HPDE6-E6E7 (cell line): ENCODE data around the gene FOXN3.
A peak's percentile ranks its signal among the peaks of the same experiment; 100 is the strongest.

Source experiments
- DNase-seq: peaks from one replicate; pipeline ENCODE4 v3.0.0; 2011; ENCODE audit warnings: missing footprints; ENCODE audit errors: extremely low spot score

FOXN3 gene, protein sequence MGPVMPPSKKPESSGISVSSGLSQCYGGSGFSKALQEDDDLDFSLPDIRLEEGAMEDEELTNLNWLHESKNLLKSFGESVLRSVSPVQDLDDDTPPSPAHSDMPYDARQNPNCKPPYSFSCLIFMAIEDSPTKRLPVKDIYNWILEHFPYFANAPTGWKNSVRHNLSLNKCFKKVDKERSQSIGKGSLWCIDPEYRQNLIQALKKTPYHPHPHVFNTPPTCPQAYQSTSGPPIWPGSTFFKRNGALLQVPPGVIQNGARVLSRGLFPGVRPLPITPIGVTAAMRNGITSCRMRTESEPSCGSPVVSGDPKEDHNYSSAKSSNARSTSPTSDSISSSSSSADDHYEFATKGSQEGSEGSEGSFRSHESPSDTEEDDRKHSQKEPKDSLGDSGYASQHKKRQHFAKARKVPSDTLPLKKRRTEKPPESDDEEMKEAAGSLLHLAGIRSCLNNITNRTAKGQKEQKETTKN

DNA sequence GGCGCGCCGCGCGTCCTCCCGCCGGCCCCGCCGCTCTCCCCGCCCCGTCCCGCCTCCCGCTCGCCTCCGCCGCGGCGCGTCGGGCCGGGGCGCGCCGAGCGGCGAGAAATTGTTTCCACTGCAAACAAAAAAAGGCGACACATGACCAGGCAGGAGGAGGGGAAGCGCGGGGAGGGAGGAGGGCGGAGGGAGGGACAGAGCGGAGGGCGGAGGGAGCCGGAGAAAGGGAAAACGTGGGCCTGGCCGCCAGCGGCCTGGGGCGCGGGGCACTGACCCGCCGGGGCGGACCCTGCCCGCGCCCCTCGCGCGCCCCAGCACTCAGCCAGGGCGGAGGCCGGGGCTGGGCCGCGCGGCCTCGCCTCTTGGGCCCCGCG is at the start of gene FOXN3:
Gene FOXN3, minus strand, starts transcription at position 143 of the 374 bp plus-strand sequence. CDS start 4,757 bp downstream, outside the sequence.
- peak; percentile 78 for DNase-seq

DNA sequence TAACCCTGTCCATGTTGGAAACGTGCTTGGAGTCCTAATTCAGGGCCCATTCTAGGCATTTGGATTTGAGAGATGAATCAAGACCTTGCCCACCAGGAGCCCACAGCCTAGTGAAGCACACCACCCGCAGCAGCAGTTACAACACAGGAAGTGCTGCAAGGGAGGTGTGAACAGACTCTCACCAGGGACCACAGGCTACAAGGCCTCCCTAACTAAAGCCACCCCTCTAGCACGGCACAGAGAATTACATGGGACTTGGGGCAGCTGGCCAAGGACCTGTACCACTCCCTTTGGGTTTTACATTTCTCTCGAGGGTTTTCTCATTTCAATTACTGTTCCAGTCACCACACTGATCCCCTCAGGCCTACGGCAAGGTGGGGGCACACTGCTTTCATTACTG is 49.5 kb upstream of the FOXN3 start:
- DNase-seq: no peak

DNA sequence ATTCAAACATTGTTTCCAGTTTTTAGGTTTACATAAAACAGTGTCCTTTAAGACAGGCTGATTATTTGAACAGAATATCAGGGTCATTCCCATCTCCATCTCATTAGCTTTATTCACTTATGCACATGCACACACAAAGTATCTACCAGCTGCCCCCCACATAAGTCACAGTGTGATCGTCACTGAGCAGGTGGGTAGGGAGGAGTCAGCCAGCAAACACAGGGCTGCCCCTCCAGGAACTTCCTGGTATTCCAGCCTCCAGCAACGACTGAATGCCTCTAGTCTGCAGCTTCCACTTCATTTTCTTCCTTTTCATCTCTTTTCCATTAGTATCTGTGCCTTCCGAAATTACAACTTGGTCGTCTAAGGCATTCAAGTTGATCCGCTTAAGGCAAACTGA is 48.8 kb upstream of the FOXN3 start:
- no peak for DNase-seq

DNA sequence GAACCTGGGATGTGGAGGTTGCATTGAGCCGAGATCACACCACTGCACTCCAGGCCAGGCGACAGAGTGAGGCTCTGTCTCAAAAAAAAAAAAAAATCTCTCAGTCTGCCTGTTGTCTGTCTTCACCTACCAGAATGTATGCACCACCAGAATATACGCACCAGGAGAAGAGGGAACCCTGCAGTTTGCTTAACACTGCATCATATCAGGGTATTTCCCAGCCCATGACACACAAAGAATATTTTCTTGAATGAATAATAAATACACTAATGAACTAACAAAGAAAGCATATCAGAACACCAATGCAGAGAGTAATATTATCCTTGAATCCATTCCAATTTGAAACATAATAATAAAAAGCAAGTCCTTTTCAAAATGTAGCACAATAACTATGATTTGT is 44.2 kb upstream of the FOXN3 start:
- DNase-seq: no peak

DNA sequence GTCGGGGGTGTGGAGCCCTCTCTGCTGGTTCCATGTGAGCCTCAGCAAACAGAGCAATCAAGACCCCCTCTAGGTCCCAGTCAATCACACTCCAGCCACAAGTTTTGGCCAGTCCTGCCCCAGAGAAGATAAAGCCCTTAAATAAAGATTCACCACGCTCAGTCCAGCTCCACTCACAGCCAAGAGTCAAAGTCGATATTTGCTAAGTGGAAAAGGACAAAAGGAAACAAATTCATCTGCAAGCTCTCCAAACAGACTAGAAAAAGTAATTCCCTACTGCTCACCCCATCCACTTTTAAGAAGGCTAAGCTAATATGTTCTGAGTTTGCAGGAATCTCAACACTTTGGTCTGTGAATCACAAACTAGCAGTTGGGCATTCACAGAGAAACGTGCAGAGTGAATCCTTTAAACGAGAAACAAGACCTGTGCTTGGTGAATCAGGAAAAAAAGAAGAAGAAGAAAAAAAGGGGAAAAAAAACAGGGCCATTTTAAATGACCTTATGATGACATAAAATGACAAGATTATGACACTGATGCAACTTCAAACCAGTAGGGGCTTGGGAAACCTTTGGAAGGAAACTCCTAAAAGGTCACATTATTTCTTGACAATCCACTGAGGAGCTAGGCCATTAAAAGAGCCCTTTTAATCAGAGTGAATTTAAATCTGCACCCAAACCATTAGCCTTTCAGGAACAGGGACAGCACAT is 41.8 kb upstream of the FOXN3 start:
- no peak for DNase-seq

DNA sequence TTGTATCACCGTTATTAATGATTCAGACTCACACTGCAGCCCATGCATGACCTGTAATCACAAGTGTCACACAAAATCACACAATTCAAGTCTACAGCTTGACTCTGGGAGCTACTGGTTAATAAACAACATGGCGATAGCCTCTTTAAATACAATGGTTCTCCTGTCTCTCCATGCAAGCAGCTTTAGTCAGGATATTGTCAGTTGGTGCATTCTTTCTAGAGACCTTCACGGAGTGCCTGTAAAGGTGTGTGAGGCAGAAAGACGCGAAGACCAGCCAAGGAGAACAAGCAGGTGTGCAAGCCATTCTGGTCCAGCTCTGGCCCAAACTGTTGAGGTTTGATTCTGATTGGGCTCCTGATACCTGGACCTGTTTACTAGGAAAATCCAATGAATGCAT is 40.0 kb upstream of the FOXN3 start:
- no peak for DNase-seq

DNA sequence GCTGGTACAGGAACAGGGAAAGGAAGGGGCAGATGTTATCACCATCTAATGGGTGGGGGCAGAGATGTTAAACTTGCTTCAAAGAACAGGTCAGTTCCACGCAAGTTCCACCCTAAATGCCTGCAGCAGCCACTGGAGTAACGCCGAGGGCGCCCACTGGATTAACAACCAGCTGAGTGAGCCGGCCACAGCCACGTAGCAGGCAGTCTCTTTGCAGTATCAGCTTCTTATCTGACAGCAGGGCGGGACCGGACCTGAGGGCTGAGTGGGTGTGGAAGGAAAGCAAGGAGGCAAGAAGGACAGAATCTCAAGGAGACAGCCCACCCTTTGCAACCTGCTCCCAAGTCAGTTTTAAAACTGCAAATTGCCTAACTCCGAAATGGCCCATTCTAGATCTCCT is 38.4 kb upstream of the FOXN3 start:
- DNase-seq: no peak

DNA sequence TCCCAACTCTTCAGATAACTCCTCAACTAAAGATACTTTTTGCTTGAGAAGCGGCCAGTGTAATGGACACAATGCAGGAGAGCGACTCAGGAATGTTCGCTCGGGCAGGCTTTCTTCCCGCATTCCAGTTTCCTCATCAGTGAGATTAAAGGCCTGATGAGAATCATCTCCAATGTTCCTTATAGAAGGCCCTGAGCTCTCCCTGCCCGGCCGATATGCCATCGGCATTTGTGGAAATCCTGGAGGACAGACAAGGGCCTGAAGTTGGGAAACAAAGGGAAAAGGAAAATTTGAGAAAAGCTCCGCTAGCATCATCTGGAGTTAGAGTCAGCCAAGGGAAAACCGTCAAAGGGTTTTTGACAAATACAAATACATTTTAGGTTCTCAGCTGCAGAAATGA is 38.0 kb upstream of the FOXN3 start:
- DNase-seq: no peak

DNA sequence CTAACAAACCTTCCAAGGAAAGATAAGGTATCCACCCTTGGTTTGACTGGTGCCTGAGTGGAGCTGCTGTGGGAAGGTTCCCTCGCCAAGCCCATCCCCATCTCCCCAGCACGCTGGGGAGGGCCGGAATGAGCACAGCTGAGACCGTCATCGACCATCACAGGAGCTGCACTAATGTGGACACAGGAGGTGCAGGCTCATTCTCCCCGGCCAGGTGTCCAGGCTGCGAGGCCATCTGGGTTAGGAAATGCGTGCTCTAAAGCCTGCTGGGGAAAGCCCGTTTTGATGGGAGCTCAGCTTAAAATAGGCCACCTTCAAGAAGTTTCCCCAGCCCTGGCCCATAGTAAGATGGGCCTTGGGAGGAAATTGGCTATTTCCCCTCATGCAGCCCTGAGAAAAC is 35.2 kb upstream of the FOXN3 start:
- no peak for DNase-seq

DNA sequence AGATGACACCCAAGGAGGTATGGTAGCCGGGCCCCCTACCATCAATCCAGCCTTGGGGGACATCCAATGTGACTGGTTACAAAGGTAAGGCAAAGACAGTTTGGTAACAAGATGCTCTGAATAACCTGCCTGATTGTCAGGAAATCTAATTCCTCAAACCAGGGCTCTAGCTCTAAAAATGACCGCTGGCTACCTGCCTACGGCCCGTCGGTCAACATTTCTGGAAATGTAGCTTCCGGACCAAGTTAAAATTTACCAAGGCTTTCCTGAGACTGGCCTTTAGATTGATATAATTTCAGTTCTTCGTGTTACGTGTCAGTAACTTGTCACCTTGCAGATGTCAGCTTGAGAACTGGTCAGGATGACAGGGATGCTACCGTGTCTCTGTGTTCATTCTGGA is 34.2 kb upstream of the FOXN3 start:
- no peak for DNase-seq

DNA sequence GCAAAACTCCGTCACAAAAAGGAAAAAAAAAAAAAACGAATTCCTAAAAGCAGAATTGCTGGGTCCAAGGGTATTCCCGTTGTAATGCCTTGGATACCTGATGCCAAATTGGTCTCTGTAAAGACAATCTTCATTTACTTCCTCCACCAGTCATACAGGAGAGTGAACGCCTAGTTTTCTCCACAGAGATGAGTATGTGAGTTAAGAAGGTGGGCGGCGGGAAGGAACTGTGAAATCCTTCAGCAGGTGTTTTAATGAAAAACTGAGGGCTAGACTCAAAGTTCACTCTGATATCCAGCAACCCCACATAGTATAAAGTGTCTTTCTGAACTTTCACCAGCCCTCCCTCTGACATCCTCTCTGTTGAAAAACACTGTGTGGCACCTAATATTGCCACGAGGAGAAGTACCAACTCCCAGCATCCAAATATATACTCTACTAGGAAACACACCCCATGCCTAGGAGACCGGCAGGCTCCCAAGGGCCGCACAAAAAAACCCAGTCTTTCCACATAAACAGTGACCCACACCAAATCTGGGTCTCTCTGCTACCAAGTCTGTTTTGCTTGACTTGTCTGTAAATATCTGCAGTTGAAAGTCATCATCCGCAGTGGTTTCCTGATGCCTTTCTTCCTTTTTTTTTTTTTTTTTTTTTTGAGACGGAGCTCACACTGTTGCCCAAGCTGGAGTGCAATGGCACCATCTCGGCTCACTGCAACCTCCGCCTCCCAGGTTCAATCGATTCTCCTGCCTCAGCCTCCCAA is 30.3 kb upstream of the FOXN3 start:
- no peak for DNase-seq

DNA sequence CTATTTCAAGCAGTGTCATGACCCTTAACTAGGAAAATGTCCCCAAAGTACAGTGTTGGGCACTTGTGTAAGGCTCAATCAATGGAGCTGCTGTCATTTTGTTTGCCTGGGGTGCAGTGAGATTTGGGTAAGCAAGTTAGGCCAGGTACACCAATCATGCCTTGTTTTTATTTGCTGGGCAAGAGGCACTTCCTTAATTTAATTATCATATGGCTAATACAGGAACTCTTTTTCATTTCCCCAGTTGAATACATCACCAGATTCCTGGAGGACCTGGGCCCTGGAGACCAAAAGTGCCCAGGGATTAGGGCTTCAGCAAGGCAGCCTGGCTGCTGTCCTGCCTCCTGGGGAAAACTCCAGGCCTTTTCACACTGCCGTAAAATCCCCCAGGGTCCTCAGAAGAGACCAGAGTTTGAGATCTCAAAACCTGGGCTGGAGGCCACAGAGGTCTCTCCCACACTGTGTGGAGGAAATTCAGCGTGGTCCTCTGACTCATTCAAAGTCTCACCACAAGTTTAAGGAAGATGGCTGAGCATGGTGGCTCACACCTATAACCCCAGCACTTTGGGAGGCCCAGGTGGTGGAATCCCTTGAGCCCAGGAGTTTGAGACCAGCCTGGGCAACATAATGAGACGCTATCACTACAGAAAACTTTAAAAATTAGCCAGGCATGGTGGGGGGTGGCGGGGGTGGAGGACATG is 28.4 kb upstream of the FOXN3 start:
- DNase-seq: no peak

DNA sequence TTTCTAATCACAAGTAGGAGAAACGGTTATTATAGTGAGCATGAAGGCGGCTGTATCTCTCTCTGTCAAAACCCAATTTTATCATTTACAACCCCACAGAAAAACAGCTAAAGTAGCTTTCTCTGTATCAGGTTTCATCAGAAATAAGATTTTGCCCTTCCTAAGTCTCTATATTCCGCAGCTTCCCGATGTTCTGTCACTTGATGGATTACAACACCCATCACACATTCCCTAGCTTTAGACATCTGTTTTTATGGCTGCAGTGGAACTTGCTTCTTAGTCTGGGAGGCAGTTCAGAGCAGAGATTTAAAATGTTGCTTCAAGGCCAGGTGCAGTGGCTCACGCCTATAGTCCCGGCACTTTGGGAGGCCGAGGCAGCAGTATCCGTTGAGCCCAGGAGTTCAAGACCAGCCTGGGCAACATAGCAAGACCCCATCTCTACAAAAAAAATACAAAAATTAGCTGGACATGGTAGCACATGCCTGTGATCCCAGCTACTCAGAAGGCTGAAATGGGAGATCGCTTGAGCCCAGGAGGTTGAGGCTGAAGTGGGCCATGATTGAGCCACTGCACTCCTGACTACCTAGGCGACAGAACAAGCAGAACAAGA is 27.6 kb upstream of the FOXN3 start:
- no peak for DNase-seq

DNA sequence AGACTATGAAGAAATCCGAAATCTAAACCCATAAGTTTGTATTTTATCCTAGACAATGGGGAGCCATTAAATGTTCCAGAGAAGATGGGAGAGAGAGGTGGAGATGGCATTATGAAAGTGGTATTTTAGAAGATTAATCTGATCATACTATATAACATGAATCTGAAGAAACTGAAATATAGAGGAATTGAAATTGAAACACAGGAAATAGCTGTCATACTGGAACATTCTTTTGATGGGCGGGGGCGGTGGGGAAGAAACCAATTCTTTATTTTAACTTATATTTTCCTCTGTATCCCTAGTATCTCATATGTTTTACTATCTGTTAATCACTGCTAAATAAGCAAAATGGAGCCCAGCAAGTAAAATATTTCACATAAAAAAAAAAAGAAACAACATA is 27.0 kb upstream of the FOXN3 start:
- no peak for DNase-seq

DNA sequence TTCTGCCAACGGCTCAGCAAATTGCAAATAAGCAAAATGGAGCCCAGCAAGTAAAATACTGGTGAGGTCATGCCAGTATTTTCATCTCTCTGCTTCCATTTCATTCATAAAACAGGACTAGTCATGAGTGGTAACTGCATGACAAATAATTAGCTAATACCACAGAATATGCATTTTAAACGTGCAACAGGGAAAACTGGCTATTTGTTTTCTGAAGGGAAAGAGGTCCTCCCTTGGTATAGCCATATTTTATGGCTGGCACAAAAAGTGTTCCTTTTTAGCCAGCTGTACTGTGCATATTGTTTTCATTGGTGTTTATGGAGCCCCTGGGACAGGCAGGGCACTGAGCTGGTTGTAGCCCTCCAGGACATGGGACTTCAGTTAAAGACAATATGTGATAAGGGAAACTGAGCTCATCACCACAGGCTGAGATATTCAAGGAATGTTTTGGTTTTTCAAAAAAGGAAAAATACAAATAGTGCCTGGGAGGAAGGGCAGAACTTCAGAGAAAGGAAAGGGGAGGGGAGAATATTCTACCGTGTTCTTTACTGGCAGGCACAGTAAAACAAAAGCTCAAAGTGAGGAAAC is 26.1 kb upstream of the FOXN3 start:
- DNase-seq: no peak

DNA sequence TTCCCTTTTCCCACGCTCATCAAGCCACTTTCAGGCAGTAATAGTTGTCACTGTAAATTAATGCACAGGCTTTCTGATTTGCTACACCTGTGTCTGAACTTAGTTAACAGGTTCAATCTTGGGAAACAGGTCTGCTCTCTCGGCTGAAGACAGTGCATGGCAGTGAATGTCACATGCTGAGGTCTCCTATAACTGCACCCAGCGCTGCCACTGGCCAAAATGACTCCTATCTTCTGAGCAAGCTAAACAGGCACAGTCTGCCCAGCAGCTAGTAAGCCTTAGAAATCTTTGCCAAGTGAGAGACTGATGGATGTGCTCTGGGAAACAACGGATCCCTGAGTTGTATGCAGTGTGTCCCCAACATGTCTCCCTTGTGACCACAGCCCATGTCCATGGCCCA is 25.2 kb upstream of the FOXN3 start:
- no peak for DNase-seq

DNA sequence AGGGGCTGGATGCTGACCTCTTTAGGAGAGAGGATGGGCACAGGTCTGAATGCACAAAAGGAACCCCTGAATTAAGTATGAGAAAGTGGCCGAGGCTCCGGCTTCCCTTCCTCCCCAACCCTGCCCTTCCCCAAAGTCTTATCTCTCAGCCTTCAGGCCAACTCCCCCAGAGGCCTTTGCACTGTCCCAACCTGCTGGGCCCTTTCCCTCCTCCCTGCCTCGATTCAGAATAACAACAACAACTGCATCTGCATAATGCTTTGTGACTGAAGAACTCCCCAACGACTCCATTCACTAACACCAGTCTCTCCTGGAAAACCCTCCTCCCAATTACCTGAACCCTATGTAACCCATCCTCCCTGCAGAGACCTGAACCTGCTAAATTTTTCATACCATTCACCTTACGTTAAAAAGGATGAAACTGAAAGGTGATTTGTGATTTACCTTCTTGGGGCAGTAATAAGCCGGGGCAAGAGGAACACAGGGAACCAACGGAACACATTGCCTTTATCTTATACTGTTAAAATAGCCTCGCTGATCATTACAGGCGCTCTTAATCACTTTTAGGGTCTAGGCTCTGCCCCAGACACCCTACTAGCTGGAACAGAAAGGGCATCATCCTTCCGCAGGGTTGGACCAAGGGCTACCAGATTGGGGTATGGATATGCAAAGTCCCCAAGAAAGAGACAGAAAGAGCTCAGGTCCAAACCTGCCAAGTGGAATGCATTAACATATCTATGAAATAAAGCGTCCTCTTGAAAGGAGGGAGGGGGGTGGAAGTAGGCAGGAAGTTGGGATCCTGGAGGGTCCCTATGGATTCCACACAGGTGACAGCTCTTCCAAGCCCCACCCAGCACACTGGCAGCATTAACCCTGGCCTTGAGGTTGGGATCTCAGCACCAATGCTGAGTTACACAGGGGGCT is 24.2 kb upstream of the FOXN3 start:
- DNase-seq: no peak

DNA sequence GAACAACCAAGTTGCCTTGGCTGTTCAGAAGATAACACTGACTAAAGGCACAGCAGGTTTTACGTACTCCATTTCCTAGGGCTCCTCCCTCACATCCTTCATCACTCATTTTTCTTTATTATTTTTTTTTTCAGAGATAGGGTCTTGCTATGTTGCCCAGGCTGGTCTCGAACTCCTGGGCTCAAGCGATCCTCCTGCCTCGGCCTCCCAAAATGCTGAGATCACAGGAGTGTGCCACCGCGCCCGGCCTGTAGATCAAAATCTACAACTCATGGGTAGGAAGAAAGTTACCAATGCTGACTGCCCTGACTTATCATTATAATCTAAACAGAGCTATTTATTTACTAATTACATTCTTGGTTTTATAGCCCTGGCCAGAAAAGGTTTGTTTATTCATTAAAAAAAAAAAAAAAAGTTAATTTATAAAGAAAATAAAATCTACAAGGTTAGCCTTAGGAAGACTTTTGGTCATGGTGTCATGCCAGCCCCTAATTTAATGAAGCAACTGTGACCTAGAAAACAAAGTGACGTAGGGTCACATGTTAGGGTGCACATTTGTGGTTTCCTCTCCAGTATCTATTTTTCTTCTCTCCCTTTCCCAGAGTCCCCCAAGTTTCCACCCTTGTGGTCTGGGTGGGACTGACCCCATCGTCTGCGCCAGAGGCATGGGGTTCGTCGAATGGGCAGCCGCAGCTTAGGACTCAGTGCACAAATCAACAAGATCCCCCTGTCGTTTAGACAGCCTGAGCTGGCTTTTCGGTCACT is 19.0 kb upstream of the FOXN3 start:
- DNase-seq: no peak

DNA sequence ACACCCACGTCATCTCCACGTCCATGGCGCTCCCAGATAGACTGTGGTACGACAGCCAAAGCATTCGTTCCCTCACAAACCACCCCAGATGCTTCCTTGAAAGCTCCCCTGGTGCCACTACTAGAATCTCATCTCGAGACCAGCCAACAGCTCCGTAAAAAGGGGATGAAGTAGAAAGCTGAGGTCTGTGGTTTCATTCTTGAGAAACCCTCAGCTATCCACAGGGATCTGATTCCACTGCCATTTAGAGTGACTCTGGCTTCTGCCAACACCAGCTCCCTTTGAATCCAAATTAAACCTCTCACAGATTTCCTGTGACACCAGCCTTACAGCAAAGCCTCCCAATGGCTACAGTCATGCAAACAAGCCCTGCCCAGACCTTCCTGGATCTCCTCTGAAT is 18.5 kb upstream of the FOXN3 start:
- DNase-seq: no peak
